ENCODE data around the gene CNN2.

GRCh38 chr19:1046117-1046626, 19.8 kb downstream of the CNN2 start:
- TF ChIP-seq EP300 (IDR thresholded peaks at IDR 0.05; ENCODE audit: low read length): no peak
- TF ChIP-seq TGIF2 (CRISPR knock-in tag; IDR thresholded peaks at IDR 0.05): no peak; the same call in 1 of the 2 replicates
